BE2C (cell line): ENCODE measurements around the gene STXBP4.

ENCODE experiments used
- DNase-seq: peaks from one replicate; pipeline ENCODE4 v3.0.0-alpha.2; 2020
- H3K27me3 ChIP-seq: fragments of 250-450 bp; sonication (Bioruptor Pico); 2 replicates; pipeline ENCODE4 v1.5.1; 2020; ENCODE audit warnings: mild to moderate bottlenecking
- H3K36me3 ChIP-seq: fragments of 250-450 bp; sonication (Bioruptor Pico); 2 replicates; pipeline ENCODE4 v1.5.1; 2020; ENCODE audit warnings: mild to moderate bottlenecking
- H3K4me1 ChIP-seq: fragments of 250-450 bp; sonication (Bioruptor Pico); 2 replicates; pipeline ENCODE4 v1.5.1; 2020
- H3K4me3 ChIP-seq: 2 replicates; pipeline ENCODE4 v1.5.1; 2011; ENCODE audit warnings: low read depth, low read length
- H3K9me3 ChIP-seq: fragments of 250-450 bp; sonication (Bioruptor Pico); 2 replicates; pipeline ENCODE4 v1.5.1; 2020
- TF ChIP-seq, protein P1 (sequence below): IDR thresholded peaks from 2 replicates; pipeline ENCODE4 v1.5.1; 2012; ENCODE audit warnings: mild to moderate bottlenecking, low read depth, low read length

Gene STXBP4

DNA sequence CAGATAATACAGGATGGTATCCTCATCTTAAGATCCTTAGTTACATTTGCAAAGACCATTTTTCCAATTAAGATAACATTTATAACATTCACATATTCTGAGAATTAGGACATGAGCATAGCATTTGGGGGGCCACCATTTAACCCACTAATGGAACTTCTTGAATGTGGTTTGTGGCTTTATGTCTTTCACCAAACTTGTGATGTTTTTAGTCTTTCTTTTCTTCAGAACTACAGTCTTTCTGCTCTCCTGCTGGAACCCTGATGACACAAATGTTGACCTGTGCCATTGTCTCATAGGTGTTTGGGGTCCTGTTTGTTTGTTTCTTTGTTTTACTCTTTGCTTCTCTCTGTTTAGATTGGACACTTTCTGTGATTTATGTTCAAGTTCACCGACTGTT, 23.3 kb upstream of the STXBP4 start:
- TF ChIP-seq, protein P1, sequence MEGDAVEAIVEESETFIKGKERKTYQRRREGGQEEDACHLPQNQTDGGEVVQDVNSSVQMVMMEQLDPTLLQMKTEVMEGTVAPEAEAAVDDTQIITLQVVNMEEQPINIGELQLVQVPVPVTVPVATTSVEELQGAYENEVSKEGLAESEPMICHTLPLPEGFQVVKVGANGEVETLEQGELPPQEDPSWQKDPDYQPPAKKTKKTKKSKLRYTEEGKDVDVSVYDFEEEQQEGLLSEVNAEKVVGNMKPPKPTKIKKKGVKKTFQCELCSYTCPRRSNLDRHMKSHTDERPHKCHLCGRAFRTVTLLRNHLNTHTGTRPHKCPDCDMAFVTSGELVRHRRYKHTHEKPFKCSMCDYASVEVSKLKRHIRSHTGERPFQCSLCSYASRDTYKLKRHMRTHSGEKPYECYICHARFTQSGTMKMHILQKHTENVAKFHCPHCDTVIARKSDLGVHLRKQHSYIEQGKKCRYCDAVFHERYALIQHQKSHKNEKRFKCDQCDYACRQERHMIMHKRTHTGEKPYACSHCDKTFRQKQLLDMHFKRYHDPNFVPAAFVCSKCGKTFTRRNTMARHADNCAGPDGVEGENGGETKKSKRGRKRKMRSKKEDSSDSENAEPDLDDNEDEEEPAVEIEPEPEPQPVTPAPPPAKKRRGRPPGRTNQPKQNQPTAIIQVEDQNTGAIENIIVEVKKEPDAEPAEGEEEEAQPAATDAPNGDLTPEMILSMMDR = no peak
- DNase-seq = no peak
- H3K9me3 ChIP-seq = no peaks in the 10 kb centered on the region
- no peaks in the 10 kb centered on the region for H3K27me3 ChIP-seq
- H3K36me3 ChIP-seq = no peaks in the 10 kb centered on the region
- H3K4me3 ChIP-seq = no peak overlapping the region
- no peaks in the 10 kb centered on the region for H3K4me1 ChIP-seq

DNA sequence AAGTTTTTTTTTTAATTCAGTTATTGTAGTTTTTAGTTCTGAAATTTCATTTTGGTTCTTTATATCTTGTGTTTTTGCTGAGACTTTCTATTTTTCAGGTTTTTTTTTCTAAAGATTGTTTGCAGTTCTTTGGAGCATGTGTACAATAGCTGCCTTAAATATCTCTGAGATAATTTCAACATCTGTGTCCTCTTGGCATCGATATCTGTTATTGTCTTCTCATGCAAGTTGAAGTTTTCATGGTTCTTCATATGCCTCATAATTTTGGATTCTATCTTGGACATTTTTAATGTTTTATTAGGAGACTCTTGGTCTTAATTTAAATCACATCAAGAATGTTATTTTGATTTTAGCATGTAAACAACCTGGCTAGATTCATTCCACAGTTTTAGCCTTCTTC, 22.9 kb upstream of the STXBP4 start:
- Histone ChIP-seq H3K4me3 (no peak overlapping the region), H3K27me3 (no peaks in the 10 kb centered on the region), H3K36me3 (no peaks in the 10 kb centered on the region), H3K4me1 (no peaks in the 10 kb centered on the region), H3K9me3 (no peaks in the 10 kb centered on the region)
- TF ChIP-seq, protein P1 = no peak
- no peak for DNase-seq

DNA sequence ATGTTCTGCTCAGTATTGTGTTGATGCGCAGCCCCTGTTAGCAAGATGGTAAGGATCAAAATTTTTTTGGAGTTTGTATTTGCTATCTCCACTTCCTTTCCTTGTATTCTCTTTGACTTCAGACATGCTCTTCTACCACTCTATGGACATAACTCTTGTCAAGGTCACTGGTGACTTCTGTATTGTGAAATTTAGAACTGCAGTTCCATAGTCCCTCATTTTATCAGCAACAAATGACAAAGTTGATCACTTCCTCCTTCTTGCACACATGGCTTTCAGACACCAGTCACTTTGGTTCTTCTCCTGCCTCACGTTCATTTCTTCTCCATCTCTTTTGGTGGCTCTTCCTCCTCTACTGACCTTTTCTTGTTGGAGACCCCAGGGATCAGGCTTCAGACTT, 21.2 kb upstream of the STXBP4 start:
- TF ChIP-seq, protein P1 = no peak
- Histone ChIP-seq H3K36me3 (no peaks in the 10 kb centered on the region), H3K27me3 (no peaks in the 10 kb centered on the region), H3K9me3 (no peaks in the 10 kb centered on the region), H3K4me1 (no peaks in the 10 kb centered on the region), H3K4me3 (no peak overlapping the region)
- DNase-seq = no peak

DNA sequence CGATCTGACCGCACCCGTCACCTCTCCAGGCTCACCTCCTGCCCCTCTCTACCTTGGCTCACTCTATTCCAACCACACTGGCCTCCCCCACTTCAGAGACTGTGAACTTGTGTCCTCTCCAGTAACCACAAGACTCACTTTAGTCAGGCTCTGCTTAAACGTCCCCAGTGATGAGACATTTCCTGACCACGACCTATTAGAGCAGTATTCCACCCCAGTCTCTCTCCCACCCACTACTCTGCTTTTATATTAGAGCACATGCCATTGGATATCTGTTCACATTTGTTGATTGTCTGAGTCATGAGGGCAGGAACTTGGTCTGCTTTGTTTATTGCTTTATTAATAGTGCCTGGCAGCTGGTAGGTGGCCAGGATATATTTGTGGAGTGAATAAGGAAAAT, 20.2 kb upstream of the STXBP4 start:
- DNase-seq = no peak
- H3K4me3 ChIP-seq = no peak overlapping the region
- no peaks in the 10 kb centered on the region for H3K27me3 ChIP-seq
- no peaks in the 10 kb centered on the region for H3K36me3 ChIP-seq
- TF ChIP-seq, protein P1 = no peak
- H3K4me1 ChIP-seq = no peaks in the 10 kb centered on the region
- no peaks in the 10 kb centered on the region for H3K9me3 ChIP-seq

DNA sequence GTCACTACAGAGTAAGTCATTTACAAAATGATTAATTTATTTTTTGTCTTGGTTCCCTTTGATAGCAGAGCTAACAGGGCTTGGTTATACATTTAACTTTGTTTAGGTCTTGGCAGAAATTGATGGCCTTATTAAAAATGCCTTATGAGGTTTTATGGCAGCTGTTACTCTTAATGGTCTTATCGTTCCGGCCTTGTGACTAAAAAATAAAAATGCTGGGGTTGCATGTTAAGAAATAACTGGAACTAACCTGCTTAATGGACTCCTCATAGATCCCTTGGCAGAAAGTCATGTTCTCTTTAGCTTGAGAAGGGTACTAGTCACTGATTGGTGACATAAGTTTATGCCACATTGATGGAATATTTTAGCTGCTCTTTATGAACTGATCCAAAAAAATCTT, 18.4 kb upstream of the STXBP4 start:
- Histone ChIP-seq H3K4me3 (no peak overlapping the region), H3K36me3 (no peaks in the 10 kb centered on the region), H3K4me1 (no peaks in the 10 kb centered on the region), H3K27me3 (no peaks in the 10 kb centered on the region), H3K9me3 (no peaks in the 10 kb centered on the region)
- TF ChIP-seq, protein P1 = no peak
- DNase-seq = no peak

DNA sequence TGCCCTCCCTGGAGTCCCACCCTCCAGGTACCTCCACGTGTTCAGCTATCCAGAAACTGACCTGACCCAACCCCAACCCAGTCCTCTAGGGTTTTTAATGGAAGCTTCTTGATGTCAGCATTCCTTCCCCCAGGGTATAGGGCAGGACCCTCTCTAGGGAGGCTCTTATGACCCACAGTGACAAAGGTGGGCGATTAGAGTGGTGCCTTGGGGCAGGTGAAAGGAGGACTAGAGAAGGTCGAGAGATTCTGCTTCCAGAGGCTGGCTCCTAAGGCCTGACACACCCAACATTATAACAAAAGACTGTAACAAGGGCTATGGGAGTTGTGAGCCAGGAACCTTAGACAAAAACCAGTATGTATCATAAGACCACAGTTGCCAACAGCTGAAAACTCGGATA, 17.3 kb upstream of the STXBP4 start:
- no peaks in the 10 kb centered on the region for H3K9me3 ChIP-seq
- DNase-seq = no peak
- no peaks in the 10 kb centered on the region for H3K36me3 ChIP-seq
- H3K27me3 ChIP-seq = no peaks in the 10 kb centered on the region
- no peak overlapping the region for H3K4me3 ChIP-seq
- TF ChIP-seq, protein P1 = no peak
- H3K4me1 ChIP-seq = no peaks in the 10 kb centered on the region
